GM04503 (cell line): ENCODE results near the gene CARD18.

Experiments used
- DNase-seq: peaks from one replicate; pipeline ENCODE4 v3.0.0-alpha.2; 2012; ENCODE audit warnings: low read depth

Gene CARD18, protein sequence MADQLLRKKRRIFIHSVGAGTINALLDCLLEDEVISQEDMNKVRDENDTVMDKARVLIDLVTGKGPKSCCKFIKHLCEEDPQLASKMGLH

DNA sequence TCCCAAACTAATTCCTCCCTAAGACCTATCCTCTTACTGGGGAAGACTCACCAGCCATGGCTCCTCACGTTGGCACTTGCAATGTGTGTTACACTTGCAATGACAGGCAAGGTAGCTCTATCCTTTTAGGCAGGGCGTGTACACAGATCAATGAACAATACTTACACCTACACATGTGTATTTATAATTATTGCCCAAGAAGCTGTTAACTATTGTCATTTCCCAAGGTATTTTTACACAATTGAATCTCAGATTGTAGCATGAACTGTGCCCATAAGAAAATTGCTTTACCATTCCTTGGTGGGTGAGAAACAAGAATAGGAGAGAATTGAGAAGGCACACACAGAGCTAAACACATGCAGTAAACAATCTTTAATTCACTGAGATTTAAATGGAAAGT lies at the start of gene CARD18:
Gene CARD18 (minus strand): TSS at position 101 of the 400 bp plus-strand sequence. CDS start 43 bp downstream, at position 58.
- DNase-seq, result no peak

DNA sequence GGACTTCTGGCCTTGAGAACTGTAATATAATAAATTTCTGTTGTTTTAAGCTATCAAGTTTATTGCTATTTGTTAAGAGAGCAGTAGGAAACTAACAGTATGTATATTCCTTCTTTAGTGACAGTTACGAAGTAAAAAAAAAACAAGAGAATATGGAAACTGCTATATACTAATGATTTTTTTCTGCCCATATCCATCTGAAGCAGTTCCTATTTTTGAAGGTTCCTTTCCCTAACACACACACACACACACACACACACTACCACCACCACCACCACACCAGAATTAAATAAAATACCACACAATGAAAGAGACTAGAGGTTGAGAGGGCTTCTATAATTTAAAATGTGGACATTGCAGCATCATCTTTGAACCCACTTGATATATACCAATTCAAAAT lies 44.4 kb upstream of the CARD18 start:
- no peak for DNase-seq

DNA sequence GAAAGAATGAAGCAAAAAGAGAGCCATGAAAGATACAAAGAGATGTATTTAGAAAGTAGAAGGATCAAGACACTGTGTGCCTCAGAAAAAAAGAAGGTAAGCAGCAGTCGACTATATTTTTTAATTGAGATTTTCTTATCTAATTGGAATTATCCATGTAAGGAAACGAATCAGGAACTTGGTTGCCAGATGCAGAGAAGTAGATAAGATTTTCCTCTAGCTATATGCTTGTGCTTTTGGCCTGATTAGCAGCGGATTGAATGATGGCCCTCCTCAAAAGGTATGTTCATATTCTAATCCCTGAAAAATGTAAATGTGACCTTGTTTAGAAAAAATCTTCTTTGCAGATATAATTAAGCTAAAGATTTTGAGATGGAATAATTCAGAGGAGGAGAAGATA lies 43.9 kb upstream of the CARD18 start:
- no peak for DNase-seq

DNA sequence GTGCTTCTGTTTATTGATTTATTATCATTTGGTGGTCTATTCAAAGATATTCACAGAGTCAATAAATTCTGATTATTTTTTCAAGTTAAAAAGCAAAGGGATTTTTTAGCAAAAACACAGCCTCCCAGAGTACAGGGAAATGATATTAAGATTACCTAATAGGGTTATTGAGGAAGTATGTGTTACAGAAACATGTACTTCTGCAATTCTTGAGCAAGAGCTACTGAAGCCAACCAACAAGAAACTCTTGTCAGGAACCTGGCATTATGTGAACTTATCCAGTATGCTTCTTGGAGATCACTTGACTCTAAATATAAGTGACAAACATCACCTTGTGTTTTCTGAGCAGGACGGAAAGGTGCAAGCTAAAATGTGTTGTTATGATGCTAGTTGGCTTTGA lies 42.0 kb upstream of the CARD18 start:
- no peak for DNase-seq

DNA sequence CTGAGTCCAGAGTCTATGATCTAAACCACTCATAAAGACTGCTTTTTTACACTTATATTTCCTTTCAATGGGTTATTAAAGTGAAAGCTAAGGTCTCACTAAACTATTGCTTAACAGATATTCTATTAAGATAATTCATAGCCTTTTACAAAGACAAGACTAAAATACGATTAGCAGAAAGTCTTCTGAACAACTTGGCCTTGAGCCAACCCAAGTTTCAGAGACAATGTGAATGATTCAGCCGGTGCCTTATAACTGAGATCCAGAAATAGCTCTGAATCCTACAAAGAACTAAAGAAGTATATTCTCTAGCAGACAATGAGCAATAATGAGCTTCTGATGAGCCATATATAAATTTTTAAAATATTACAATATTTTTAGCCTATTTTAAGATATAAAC lies 41.5 kb upstream of the CARD18 start:
- no peak for DNase-seq

DNA sequence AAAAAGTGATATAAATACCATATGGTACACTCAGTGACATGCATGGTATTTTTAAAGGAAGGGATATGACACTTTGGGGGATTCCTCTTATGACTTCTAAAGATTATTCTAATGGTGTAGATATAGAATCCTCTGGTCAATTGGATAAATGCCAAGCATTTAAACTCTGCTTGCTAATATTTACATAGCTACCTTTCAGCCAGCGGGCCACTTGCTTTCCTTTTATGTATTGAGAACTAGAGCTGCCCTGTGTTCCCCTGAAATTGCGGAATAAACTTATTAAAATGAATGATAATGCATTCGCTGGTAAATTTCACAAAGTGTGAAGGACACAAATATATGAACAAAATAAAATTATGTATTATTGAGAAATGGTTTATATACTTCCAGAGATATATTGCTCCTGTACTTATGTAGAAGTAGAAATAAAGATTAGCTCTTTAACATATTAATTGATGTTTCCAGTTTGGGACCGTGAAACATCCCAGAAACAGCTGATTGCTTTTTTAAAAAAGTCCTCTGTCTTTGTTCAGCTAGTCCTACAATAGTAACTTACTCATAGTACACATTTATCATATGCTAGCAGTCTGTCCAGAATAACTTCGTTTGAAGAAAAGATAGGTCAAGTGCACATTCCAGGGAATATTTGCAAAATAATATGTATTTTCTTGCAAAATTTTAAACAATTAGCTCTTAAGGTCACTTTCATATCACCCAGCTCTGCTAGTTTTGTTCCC lies 40.1 kb upstream of the CARD18 start:
- no peak for DNase-seq

DNA sequence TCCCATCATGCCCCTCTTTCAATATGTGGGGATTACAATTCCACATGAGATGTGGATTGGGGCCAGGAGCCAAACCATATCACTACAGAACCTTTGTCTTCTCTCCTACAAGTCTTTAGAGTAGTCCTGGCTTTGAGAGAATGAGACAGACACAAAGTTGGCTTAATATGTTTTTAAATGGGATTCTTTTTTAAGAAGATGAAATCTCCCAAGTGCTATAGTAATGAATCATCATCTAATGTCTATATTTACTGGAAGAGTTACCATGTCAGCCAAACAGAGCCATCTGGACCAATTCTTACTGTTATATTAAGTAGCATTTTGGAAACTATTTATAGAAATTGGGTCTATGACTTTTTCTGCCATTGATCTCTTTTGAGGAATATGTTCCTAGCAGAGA lies 38.1 kb upstream of the CARD18 start:
- peak; percentile 78 for DNase-seq

DNA sequence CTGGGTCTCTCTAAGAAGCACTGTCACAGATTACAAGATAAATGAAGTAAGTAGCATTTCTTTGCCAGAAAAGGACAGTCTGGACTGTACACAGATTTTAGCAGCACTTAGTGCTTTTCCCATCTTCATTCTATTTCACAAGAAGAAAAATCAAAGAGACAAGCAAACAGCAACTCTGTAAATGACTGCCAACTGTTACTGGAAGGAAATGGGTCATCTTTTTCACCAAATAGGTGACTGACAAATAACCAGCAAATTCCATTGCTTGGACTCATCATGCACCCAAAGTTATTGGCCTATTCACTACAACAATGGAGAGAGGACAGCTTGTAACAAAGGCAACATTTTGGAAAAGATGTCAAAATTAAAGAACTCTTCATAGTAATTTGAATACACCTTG lies 28.9 kb upstream of the CARD18 start:
- peak; percentile 40 for DNase-seq

DNA sequence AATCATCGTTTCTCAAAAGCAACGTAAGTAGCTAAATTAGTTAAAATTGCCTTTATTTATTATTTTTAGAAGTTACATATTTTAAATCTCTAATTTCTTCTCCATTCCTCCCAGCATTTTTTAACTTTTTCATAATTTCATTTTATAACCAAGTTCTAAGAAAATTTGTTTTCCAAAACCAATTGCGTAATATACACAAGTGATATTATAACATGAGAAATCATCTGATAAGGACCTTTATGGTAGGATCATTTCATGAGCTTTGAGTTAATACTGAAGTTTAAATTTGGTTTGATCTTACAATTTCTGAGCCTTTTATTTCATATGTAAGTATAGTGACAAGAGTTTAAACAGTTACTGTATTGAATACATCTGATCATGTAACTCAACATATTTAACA lies 27.7 kb upstream of the CARD18 start:
- DNase-seq, result no peak

DNA sequence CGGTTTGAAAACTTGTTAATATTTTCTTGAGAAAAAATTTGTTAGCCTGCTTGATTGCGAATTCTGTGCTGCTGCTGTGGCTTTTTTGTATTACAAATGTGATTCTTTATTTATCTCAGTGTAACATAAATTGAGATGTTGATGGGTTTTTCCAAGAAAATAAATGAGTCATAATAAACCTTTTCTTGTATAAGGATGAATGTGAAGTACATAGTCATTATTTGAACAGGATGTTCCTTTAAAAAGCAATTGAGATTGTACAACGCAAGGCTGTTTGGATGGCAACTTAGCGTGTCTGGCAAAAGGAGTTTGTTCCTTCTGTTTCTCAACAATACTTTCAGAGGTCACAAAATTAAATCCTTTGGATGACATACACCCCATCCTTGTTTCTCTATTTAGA lies 24.6 kb upstream of the CARD18 start:
- no peak for DNase-seq

DNA sequence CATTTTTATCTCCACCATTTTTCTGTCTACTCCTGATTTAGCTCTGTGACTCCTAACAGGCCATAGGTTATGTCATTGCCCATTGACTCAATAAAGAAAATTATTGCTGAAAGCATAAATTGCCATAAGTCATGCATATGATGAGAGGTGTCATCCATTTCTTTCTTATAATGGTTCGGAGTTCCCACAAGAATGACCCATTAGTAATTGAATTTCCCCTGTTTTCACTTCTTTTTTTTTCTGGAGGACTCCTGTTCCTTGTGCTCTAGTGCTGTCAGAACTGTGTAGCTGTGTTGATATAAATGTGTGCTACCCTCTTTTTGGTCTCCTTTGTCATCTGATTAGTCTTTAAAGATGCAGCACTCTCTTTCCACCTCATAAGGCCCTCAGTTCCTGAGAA lies 22.9 kb upstream of the CARD18 start:
- DNase-seq, result no peak

DNA sequence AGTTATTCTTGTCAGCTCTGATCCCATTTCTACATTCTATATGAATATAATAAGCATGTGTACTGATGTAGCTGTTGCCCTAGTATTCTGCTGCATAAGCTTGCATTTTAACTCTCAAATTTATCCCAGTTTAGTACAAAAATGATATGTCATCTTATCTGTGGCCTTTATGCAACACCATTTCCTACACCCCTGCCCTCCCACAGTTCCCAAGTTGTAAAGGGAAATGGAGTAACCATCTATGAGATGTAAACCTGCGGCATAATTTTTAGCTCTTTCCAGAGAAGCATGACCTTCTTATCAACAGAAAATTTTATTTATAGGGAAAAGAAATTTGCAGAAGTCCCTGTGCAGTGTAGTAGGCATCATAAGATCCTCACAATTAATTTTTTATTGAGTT lies 18.9 kb upstream of the CARD18 start:
- no peak for DNase-seq

DNA sequence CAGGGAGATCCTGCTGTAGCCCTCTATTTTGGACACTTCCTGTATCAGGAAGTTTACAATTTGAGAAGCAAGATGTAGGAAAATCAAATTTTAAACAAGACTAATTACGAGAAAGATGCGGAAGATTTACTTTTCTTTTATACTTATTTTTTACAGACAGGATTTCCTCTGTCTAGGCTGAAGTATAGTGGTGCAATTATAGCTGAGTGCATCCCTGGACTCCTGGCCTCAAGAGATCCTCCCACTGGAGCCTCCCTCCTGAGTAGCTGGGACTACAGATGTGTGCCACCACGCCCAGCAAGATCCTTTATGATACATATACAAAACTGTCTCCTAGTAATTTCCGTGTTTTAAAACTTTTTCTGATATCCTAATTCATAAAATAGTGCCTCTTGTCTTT lies 17.2 kb upstream of the CARD18 start:
- no peak for DNase-seq

DNA sequence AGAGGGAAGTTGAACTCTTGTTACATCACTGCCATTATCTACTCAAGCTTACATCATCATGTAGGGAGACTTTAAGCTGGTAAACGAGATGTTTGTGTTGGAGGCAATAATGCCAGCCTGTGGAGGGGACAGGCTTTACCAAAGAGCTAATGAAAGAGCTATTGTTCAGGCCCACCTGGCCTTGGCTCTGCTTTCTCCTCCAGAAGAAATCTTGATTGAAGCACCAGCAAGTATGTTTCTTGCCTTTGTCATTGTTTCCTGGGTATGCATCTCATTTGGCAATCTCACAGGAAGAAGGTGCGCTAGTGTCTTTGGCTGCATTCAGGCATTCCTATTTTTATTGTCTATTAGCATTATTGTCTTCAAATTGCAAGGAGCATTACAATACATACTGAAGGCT lies 16.7 kb upstream of the CARD18 start:
- no peak for DNase-seq

DNA sequence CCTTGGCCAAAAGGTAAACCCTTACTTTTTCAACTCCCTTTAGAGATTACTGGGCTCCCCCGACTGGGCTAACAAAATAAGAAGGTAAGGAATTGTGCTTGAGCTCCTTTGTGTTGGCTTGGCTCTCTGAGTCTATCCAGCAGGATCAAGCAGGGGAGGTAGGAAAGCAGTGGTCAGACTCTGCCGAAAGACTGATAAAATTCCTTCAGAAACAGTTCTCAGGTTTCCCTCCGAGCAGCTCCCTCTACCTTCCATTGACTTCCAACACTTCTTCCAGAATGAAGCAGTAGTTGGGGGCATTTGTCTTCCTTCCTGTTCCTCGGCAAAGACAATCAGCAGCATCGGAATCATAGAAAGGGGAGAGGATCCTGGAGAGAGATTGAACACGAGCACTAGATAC lies 16.1 kb upstream of the CARD18 start:
- DNase-seq, result no peak

DNA sequence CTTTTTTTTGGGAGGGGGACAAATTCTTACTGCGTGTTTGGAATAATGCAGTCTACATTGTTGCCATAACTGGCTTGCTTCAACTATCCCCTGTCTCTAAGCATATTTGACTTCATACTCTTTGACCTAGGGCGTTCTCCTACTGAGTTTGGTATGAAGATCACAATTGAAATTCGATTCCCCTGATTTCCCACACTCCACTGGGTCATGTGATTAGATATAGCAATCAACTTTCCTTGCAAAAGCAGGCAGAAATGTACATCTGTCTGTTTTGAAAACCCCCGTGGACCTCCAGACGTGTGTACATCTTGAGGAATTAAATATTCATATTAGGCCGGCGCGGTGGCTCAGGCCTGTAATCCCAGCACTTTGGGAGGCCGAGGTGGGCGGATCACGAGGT lies 13.8 kb upstream of the CARD18 start:
- no peak for DNase-seq

DNA sequence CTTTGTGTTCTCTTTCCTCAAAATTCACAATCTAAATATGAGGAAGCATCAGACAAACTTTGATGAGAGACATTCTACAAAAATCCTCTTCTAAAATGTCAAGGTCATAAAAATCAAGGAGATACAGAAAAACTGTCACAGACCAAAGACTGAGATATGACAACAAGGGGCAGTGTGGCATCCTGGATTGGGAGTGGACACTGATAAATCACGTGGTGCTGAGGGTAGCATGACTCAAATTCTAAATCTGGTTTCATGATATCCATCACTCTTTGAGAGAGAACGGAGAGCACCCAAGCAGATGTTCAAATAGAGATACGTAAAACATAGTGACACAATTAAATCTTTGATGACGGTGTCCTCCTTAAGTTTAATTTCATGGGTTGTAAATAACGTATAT lies 13.0 kb upstream of the CARD18 start:
- no peak for DNase-seq

DNA sequence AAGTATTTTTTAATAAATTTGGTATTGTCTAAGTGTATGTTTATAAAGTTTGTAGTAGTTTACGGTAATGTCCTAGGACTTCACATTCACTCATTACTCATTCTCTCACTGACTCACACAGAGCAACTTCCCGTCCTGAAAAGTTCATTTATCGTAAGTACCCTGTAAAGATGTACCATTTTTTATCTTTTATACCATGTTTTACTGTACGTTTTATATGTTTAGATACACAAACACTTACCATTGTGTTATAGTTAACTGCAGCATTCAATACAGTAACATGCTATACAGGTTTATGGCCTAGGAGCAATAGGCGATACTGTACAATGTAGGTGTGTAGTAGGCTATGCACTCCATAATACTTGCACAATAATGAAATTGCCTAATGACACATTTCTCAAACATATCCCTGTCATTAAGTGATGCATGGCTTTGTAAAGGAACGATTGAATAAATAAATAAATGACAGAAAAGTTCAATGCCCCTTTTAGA lies 12.5 kb upstream of the CARD18 start:
- no peak for DNase-seq

DNA sequence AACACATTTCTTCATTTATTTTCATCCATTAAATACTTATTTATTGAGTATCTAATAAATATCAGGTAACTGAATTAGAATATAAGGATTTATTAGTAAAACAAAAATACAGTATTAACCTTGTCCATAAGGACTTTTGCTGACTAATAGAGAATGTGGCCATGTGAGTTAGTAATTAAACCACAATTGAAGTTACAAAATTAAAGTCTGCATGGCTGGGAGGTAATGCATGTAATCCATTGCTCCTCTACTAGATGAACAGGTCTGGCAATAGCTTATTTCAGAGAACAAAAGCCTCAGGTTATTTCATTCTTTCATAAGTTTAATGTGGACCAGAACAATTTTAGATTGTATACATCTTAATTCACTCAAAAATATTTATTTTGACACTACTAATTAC lies 9.9 kb upstream of the CARD18 start:
- no peak for DNase-seq

DNA sequence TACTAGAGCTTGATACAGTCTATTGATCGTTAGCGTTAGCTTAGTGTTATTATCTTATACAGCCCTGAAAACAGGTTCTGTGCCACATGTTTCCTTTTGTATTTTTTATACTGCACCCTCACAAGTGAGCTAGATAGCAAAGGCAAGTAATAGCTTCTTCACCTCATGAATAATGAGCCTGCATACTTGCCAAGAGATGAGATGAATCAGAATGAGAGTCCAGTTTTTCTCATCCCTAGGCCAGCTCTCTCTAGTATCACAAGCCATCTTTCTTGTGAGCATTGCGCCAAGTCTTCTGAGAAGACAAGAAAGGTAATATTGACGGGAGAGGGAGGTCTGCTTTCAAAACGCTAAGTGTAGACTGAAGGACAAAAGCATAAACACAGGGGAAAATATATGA lies 8.7 kb upstream of the CARD18 start:
- peak; percentile 19 for DNase-seq

DNA sequence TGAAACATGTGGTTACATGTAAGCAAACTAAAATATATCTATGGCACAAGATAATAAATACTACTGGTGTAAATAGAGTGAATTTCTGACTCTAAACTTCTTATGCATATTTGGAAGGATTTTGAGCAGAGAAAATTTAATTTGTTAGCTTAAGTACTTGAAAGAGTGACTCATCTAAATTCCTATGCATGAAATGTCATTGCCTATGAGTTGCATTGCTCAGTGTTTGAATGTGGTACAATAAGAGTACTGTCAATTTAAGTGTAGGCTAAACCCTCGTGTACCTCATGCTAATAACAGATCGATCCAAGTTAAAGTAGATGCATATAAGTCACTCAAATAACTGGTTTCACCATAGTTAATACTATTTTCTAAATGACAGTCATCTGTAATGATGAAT lies 5.3 kb upstream of the CARD18 start:
- peak; percentile 21 for DNase-seq

DNA sequence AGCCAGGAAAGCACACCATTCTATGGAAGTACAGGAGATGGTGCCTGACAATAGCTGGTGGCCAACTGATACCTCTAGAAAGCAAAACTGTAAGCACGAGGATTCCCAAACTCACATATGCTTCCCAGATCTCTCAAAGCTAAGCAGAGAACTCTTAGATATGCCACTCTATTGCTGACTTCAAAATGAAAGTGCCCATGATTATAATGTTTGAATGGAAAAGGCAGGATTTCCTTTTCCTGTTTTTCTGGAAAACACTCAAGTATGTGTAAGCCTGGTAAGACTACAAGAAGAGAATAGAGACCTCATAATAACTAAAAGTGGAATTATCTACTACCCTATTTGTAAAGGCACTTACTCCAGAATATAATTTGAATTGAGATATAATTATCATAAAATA lies 2.6 kb upstream of the CARD18 start:
- no peak for DNase-seq

DNA sequence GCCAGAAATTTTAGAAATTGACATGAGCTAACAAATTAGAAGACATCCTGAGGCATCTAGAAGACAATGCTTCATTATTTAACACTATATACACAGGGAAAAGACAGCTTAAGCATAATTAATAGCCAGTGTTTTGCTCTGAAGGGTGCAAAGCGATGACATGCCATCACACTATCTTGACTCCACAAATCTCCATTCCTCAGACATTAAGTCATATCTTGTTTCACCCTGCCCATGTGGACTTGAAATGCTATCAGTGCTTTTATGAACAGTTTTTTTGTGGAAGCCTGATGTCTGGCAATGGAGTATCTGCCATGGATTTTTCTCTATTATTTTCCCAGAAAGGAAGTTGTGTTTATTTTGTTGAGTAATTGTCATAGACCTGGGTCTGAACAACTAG lies 2.3 kb downstream of the CARD18 start:
- no peak for DNase-seq

DNA sequence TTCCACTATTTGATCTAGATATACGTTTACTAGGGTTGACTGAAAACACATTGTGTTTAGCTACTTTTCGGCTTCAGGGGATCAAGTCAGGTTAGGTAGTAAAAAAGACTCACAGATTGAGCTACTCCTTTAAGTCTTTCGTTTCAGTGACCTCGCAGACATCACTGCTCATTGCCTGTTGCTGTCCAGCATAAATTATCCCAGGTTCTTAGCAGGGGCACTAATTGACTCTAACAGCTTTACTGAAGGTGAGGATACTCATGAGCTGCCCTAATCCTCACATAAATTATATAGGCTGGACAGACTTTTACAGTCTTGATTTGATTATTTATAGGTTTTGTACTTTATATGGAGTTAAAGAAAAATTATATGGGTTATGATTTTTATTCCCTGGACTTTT lies 3.7 kb downstream of the CARD18 start:
- DNase-seq, result no peak
